A673 (cell line): ENCODE results near the gene TBX1.

Experiments
- CTCF ChIP-seq: fragments of 300-800, 200-600 bp; sonication (generic); conservative IDR thresholded peaks from 2 replicates; pipeline ENCODE4 v1.5.1; 2017; ENCODE audit warnings: low read depth, mild to moderate bottlenecking, antibody characterized with exemption, low read length, moderate library complexity, mixed read lengths
- EZH2 ChIP-seq: fragments of 200-600 bp; sonication (generic); IDR thresholded peaks from 2 replicates; pipeline ENCODE4 v1.6.1; 2017; ENCODE audit warnings: borderline replicate concordance, low read depth, mild to moderate bottlenecking, mixed read lengths, antibody characterized with exemption, low read length; ENCODE audit not compliant: poor library complexity, severe bottlenecking

GRCh38 chr22:19713650-19714311, 46.8 kb upstream of the TBX1 start:
- TF ChIP-seq CTCF (no peak), EZH2 (no peak)
